Endodermal cell (in vitro differentiated cells): ENCODE data around the gene NEO1. TPM values are rescaled to one million over a fixed set of nuclear protein-coding genes. Genes with fewer than 3 reads are reported as not detected.
A peak's percentile ranks its signal among the peaks of the same experiment; 100 is the strongest.
"Not testable (repeated sequence)": the region's sequence is repeated elsewhere in the genome, so short reads cannot be mapped to it uniquely, and the experiment has no call there.

Source experiments
- DNase-seq: peaks from one replicate; pipeline ENCODE4 v3.0.0-alpha.2; 2017
- H3K27ac ChIP-seq: 2 replicates; pipeline ENCODE4 v1.5.1; 2013; ENCODE audit warnings: mild to moderate bottlenecking, low read depth, low read length, moderate library complexity
- H3K27me3 ChIP-seq: 2 replicates; pipeline ENCODE4 v1.6.1; 2013; ENCODE audit warnings: mild to moderate bottlenecking, low read length, moderate library complexity; ENCODE audit not compliant: insufficient read depth, control insufficient read depth, poor library complexity, severe bottlenecking
- H3K36me3 ChIP-seq: 2 replicates; pipeline ENCODE4 v1.7.0; 2013; ENCODE audit warnings: mild to moderate bottlenecking, low read length, moderate library complexity; ENCODE audit not compliant: control insufficient read depth, insufficient read depth
- H3K4me1 ChIP-seq: one replicate; pipeline ENCODE4 v1.7.0; 2013; ENCODE audit warnings: low read length; ENCODE audit not compliant: control insufficient read depth, insufficient read depth
- H3K4me3 ChIP-seq: 2 replicates; pipeline ENCODE4 v1.5.1; 2013; ENCODE audit warnings: mild to moderate bottlenecking, low read length, moderate library complexity
- H3K9ac ChIP-seq: 2 replicates; pipeline ENCODE4 v1.6.1; 2013; ENCODE audit warnings: mild to moderate bottlenecking, low read length, moderate library complexity; ENCODE audit not compliant: poor library complexity, severe bottlenecking; ENCODE audit errors: extremely low read depth
- H3K9me3 ChIP-seq: 2 replicates; pipeline ENCODE4 v1.6.1; 2013; ENCODE audit warnings: mild to moderate bottlenecking, low read length, moderate library complexity; ENCODE audit not compliant: control insufficient read depth
- H3K27ac Mint-ChIP-seq: 2 replicates; pipeline ENCODE4 v1.8.0; 2020; ENCODE audit warnings: mixed read lengths
- H3K27me3 Mint-ChIP-seq: 2 replicates; pipeline ENCODE4 v1.8.0; 2021; ENCODE audit warnings: mild to moderate bottlenecking, mixed read lengths; ENCODE audit not compliant: insufficient read depth
- H3K36me3 Mint-ChIP-seq: 2 replicates; pipeline ENCODE4 v1.8.0; 2020; ENCODE audit warnings: low read depth, mixed read lengths
- H3K4me1 Mint-ChIP-seq: 2 replicates; pipeline ENCODE4 v1.8.0; 2020; ENCODE audit warnings: mixed read lengths
- H3K4me3 Mint-ChIP-seq: 2 replicates; pipeline ENCODE4 v1.8.0; 2020; ENCODE audit warnings: mild to moderate bottlenecking, moderate library complexity, mixed read lengths
- H3K9me3 Mint-ChIP-seq: 2 replicates; pipeline ENCODE4 v1.8.0; 2020; ENCODE audit warnings: mild to moderate bottlenecking, mixed read lengths
- WGBS, 2 experiments: methylation state at CpG; one replicate each; pipeline versions ENCODE4 v1.1.5 to v1.1.7; 2013; ENCODE audit warnings: missing lambda C conversion rate in 2 of 2, mixed read lengths in 1 of 2; ENCODE audit not compliant: insufficient coverage in 1 of 2, insufficient read length in 1 of 2; 5-methylcytosine and 5-hydroxymethylcytosine counted together
- total RNA-seq, 2 donors: library from RNA; stranded (reverse); fragmentation: NEBNext Ultra II Directional in 1 of 2; extraction: Animal tissue kit (Norgen Biotek cat#: 25700) in 1 of 2; gene quantifications; 2 replicates in 1 of 2; 3 replicates in 1 of 2; pipeline ENCODE4 v1.2.1, GENCODE V29; 2021
- TF ChIP-seq, protein P1 (sequence below): fragments of 200-600 bp; sonication (generic); conservative IDR thresholded peaks from 2 replicates; pipeline ENCODE4 v1.5.0; 2021; ENCODE audit warnings: antibody characterized with exemption, mild to moderate bottlenecking

NEO1 gene
- total RNA-seq, 2 donors from 2014 or later: 132 TPM

DNA sequence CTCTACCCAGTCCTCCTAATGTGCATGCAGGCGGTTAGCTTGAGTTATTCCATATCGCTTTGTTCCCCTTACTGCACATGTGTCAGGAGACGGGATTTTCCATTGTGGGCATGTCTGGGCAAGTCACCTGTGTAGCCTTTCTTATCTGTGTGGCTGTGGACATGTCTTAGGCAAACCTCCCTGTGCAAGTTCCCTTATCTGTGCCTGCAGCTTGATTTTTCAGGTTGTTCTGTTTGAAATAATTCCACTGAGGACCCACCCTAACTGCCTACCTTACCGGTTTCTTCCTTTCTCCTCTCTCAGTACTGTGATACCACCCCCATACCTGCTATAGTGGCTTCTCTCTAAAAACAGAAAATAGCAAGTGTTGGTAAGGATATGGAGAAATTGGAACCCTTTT is 113.6 kb downstream of the NEO1 start:
- Histone ChIP-seq H3K36me3 (peaks cover 40% of the 10 kb centered on the region), H3K27me3 (no peaks in the 10 kb centered on the region), H3K27ac (no peak overlapping the region), H3K9me3 (peaks cover 33% of the 10 kb centered on the region), H3K4me3 (peak overlapping the region; percentile 62), H3K9ac (no peak overlapping the region), H3K4me1 (peaks cover 3% of the 10 kb centered on the region)
- Mint-ChIP-seq H3K9me3 (peaks cover 21% of the 10 kb centered on the region), H3K4me1 (peaks cover 12% of the 10 kb centered on the region), H3K4me3 (no peak overlapping the region), H3K36me3 (peaks cover 46% of the 10 kb centered on the region), H3K27ac (no peak overlapping the region), H3K27me3 (no peaks in the 10 kb centered on the region)
- TF ChIP-seq, protein P1, sequence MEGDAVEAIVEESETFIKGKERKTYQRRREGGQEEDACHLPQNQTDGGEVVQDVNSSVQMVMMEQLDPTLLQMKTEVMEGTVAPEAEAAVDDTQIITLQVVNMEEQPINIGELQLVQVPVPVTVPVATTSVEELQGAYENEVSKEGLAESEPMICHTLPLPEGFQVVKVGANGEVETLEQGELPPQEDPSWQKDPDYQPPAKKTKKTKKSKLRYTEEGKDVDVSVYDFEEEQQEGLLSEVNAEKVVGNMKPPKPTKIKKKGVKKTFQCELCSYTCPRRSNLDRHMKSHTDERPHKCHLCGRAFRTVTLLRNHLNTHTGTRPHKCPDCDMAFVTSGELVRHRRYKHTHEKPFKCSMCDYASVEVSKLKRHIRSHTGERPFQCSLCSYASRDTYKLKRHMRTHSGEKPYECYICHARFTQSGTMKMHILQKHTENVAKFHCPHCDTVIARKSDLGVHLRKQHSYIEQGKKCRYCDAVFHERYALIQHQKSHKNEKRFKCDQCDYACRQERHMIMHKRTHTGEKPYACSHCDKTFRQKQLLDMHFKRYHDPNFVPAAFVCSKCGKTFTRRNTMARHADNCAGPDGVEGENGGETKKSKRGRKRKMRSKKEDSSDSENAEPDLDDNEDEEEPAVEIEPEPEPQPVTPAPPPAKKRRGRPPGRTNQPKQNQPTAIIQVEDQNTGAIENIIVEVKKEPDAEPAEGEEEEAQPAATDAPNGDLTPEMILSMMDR: no peak
- 94 to 97% methylated on average over 3 to 4 of the region's 4 CpGs for WGBS, 2 experiments
- no peak for DNase-seq

DNA sequence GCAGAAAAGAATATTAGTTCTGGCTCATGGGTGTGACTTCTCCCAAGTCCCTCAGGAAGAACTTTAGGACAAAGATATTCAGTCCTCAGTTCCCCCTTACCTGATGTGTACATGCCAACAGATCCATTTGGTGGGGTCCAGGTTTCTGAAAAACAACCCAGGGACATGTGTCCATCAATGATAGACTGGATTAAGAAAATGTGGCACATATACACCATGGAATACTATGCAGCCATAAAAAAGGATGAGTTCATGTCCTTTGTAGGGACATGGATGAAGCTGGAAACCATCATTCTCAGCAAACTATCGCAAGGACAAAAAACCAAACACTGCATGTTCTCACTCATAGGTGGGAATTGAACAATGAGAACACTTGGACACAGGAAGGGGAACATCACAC is 114.4 kb downstream of the NEO1 start:
- not testable (repeated sequence) for H3K9ac ChIP-seq, H3K4me1 ChIP-seq, H3K27ac Mint-ChIP-seq, H3K4me3 Mint-ChIP-seq, H3K27me3 Mint-ChIP-seq, H3K27ac ChIP-seq, DNase-seq, H3K27me3 ChIP-seq
- WGBS, 2 experiments: no CpG with 5 or more reads among the region's 1 CpG
- H3K9me3 ChIP-seq: peaks cover 33% of the 10 kb centered on the region
- Mint-ChIP-seq H3K4me1 (peaks cover 12% of the 10 kb centered on the region), H3K9me3 (peaks cover 21% of the 10 kb centered on the region), H3K36me3 (peaks cover 48% of the 10 kb centered on the region)
- peak overlapping the region; percentile 62 for H3K4me3 ChIP-seq
- peaks cover 40% of the 10 kb centered on the region for H3K36me3 ChIP-seq

DNA sequence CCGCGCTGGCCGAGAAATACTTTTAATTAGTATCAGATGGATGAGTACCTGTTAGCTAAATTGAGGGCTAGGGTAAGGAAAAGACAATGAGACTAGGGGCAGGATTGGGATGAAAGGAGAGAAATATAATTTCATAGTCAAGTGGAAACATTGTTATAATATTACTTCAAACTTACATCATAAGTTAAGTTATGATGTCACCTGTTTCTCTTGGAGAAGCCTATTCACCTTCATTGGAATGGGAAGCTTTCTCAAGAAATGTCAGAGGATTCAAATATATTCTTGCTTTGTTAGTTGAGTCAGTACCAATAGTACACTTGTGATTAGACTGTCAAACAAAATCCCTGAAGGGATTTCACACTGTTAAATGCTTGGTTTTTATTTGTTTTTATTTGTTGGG is 116.2 kb downstream of the NEO1 start:
- DNase-seq: no peak
- Histone ChIP-seq H3K9me3 (peaks cover 33% of the 10 kb centered on the region), H3K27ac (no peak overlapping the region), H3K27me3 (no peaks in the 10 kb centered on the region), H3K9ac (no peak overlapping the region), H3K36me3 (peaks cover 37% of the 10 kb centered on the region), H3K4me1 (peaks cover 3% of the 10 kb centered on the region), H3K4me3 (no peak overlapping the region)
- H3K4me1 Mint-ChIP-seq: peaks cover 12% of the 10 kb centered on the region
- H3K9me3 Mint-ChIP-seq: peaks cover 21% of the 10 kb centered on the region
- TF ChIP-seq, protein P1: no peak
- H3K27me3 Mint-ChIP-seq: no peaks in the 10 kb centered on the region
- 96% methylated on average over 3 of the region's 3 CpGs for WGBS, 2 experiments
- no peak overlapping the region for H3K4me3 Mint-ChIP-seq
- no peak overlapping the region for H3K27ac Mint-ChIP-seq
- H3K36me3 Mint-ChIP-seq: peaks cover 38% of the 10 kb centered on the region

DNA sequence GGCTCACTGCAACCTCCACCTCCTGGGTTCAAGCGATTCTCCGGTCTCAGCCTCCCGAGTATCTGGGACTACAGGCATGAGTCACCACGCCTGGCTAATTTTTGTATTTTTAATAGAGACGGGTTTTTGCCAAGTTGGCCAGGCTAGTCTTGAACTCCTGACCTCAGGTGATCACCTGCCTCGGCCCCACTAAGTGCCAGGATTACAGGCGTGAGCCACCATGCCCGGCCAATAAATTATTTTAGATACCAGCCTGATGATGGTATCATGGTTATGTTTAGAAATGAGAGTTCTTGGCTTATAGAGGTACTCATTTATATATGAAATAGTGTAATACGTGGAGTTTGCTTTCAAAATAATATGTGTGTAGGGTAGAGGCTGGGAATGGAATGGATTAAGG is 119.4 kb downstream of the NEO1 start:
- no peak overlapping the region for H3K27ac ChIP-seq
- TF ChIP-seq, protein P1: no peak
- Mint-ChIP-seq H3K27ac (no peak overlapping the region), H3K36me3 (peaks cover 17% of the 10 kb centered on the region), H3K9me3 (peaks cover 5% of the 10 kb centered on the region), H3K4me3 (no peak overlapping the region), H3K27me3 (no peaks in the 10 kb centered on the region), H3K4me1 (peaks cover 29% of the 10 kb centered on the region)
- no peak for DNase-seq
- peaks cover 6% of the 10 kb centered on the region for H3K9me3 ChIP-seq
- H3K4me3 ChIP-seq: no peak overlapping the region
- H3K36me3 ChIP-seq: peaks cover 14% of the 10 kb centered on the region
- H3K27me3 ChIP-seq: no peaks in the 10 kb centered on the region
- no peak overlapping the region for H3K9ac ChIP-seq
- WGBS, 2 experiments: 91 to 95% methylated on average over 9 of the region's 9 CpGs
- peaks cover 5% of the 10 kb centered on the region for H3K4me1 ChIP-seq
